Fibroblast of lung (primary cell): Measurements from ENCODE around the gene SHROOM4. TPM values are rescaled to one million over a fixed set of nuclear protein-coding genes. Genes with fewer than 3 reads are reported as not detected.

Experiments used
- DNase-seq, 2 donors: peaks; one replicate each; pipeline versions ENCODE4 v3.0.0 to v3.0.0-alpha.2; 2010; ENCODE audit warnings: low read depth in 2 of 2
- H2AFZ ChIP-seq: 2 replicates; pipeline ENCODE4 v1.5.1; 2012; ENCODE audit warnings: low read length, control low read depth, inconsistent platforms
- H3K27ac ChIP-seq: 2 replicates; pipeline ENCODE4 v1.5.1; 2011; ENCODE audit warnings: low read length, control low read depth; ENCODE audit not compliant: insufficient read depth
- H3K27me3 ChIP-seq: 2 replicates; pipeline ENCODE4 v1.5.1; 2011; ENCODE audit warnings: mild to moderate bottlenecking, low read length; ENCODE audit not compliant: control insufficient read depth, insufficient read depth
- H3K36me3 ChIP-seq: 2 replicates; pipeline ENCODE4 v1.5.1; 2011; ENCODE audit warnings: low read length; ENCODE audit not compliant: control insufficient read depth, insufficient read depth
- H3K4me1 ChIP-seq: 2 replicates; pipeline ENCODE4 v1.5.1; 2011; ENCODE audit warnings: low read length; ENCODE audit not compliant: control insufficient read depth, insufficient read depth; ENCODE audit errors: extremely low read depth
- H3K4me2 ChIP-seq: 2 replicates; pipeline ENCODE4 v1.5.1; 2011; ENCODE audit warnings: low read length, control low read depth; ENCODE audit not compliant: insufficient read depth; ENCODE audit errors: extremely low read depth
- H3K4me3 ChIP-seq, 4 experiments: fragments of 200-600 bp in 1 of 4; sonication (generic) in 1 of 4; replicated peaks in 1 of 4; 2 replicates each; pipeline ENCODE4 v1.5.1; 2011 to 2016; ENCODE audit warnings: low read length in 4 of 4, low read depth in 3 of 4, mild to moderate bottlenecking in 3 of 4, control low read depth in 2 of 4, inconsistent platforms in 1 of 4, mixed read lengths in 1 of 4; ENCODE audit not compliant: insufficient read depth in 1 of 4; ENCODE audit errors: control extremely low read depth in 1 of 4
- H3K79me2 ChIP-seq: 2 replicates; pipeline ENCODE4 v1.5.1; 2012; ENCODE audit warnings: mild to moderate bottlenecking, low read length, inconsistent platforms; ENCODE audit not compliant: control insufficient read depth, insufficient read depth
- H3K9ac ChIP-seq: 2 replicates; pipeline ENCODE4 v1.5.1; 2011; ENCODE audit warnings: mild to moderate bottlenecking, low read length, control low read depth; ENCODE audit not compliant: insufficient read depth
- H3K9me3 ChIP-seq: 2 replicates; pipeline ENCODE4 v1.5.1; 2012; ENCODE audit warnings: low read depth, low read length; ENCODE audit not compliant: control insufficient read depth, insufficient read depth
- H4K20me1 ChIP-seq: 2 replicates; pipeline ENCODE4 v1.5.1; 2011; ENCODE audit warnings: low read length; ENCODE audit not compliant: control insufficient read depth, insufficient read depth; ENCODE audit errors: extremely low read depth
- CTCF ChIP-seq, 2 donors: IDR thresholded peaks in 1 of 2; conservative IDR thresholded peaks in 1 of 2; 1 replicate in 1 of 2; 2 replicates in 1 of 2; pipeline ENCODE4 v1.5.1; 2011 to 2012; ENCODE audit warnings: low read length in 2 of 2, control low read depth in 1 of 2, inconsistent platforms in 1 of 2, low read depth in 1 of 2, mild to moderate bottlenecking in 1 of 2
- EZH2 ChIP-seq: IDR thresholded peaks from 2 replicates; pipeline ENCODE4 v1.5.1; 2012; ENCODE audit warnings: low read length, control low read depth, mild to moderate bottlenecking; ENCODE audit errors: missing control alignments
- polyA plus RNA-seq, 2 donors: library from polyadenylated mRNA; depleted of rRNA in 1 of 2; stranded (reverse) in 1 of 2; unstranded in 1 of 2; fragments of >200 nt; gene quantifications; 2 replicates each; pipeline ENCODE4 v1.2.1, GENCODE V29; 2011 to 2012; ENCODE audit warnings: missing spikeins in 1 of 2
- total RNA-seq: library from RNA; depleted of rRNA; stranded (reverse); fragments of >200 nt; gene quantifications from 2 replicates; pipeline ENCODE4 v1.2.1, GENCODE V29; 2014

SHROOM4 gene
- total and polyA plus RNA-seq, 2 donors (not counting 1 experiment from before 2014, with no cell fraction given), result 0.45 to 0.50 TPM

GRCh38 chrX:50838820-50839600 is 25.0 kb upstream of the SHROOM4 start:
- Histone ChIP-seq H3K79me2 (no peaks in the 10 kb centered on the region), H3K36me3 (no peaks in the 10 kb centered on the region), H4K20me1 (no peaks in the 10 kb centered on the region), H3K9me3 (no peaks in the 10 kb centered on the region), H3K4me1 (no peaks in the 10 kb centered on the region), H3K27me3 (no peaks in the 10 kb centered on the region), H3K4me2 (no peak overlapping the region), H3K27ac (no peak overlapping the region), H3K4me3 (no peak overlapping the region), H2AFZ (no peak overlapping the region), H3K9ac (no peak overlapping the region)
- no peak for TF ChIP-seq EZH2
- no peak for TF ChIP-seq CTCF (conservative IDR thresholded peaks at IDR 0.05 in 1 of 2, IDR thresholded peaks at IDR 0.05 in 1 of 2; ENCODE audit: low read depth in 1 of 2, low read length in 2 of 2)
- peak; percentile 2 to 82 for DNase-seq

GRCh38 chrX:50827996-50828395 is 14.0 kb upstream of the SHROOM4 start:
- H3K79me2 ChIP-seq, result no peaks in the 10 kb centered on the region
- no peak overlapping the region for H3K4me3 ChIP-seq
- H3K9me3 ChIP-seq, result no peaks in the 10 kb centered on the region
- no peak overlapping the region for H3K9ac ChIP-seq
- no peak overlapping the region for H3K27ac ChIP-seq
- H3K36me3 ChIP-seq, result no peaks in the 10 kb centered on the region
- peak in 1 of 2 donors; percentile 75 for DNase-seq
- no peaks in the 10 kb centered on the region for H4K20me1 ChIP-seq
- no peaks in the 10 kb centered on the region for H3K4me1 ChIP-seq
- no peaks in the 10 kb centered on the region for H3K27me3 ChIP-seq
- TF ChIP-seq EZH2 (no peak), CTCF (conservative IDR thresholded peaks at IDR 0.05 in 1 of 2, IDR thresholded peaks at IDR 0.05 in 1 of 2; ENCODE audit: low read depth in 1 of 2, low read length in 2 of 2) (no peak)
- no peak overlapping the region for H2AFZ ChIP-seq
- no peak overlapping the region for H3K4me2 ChIP-seq

- no peak for TF ChIP-seq EZH2
- no peak for TF ChIP-seq CTCF (conservative IDR thresholded peaks at IDR 0.05 in 1 of 2, IDR thresholded peaks at IDR 0.05 in 1 of 2; ENCODE audit: low read depth in 1 of 2, low read length in 2 of 2)
Observed at GRCh38 chrX:50825825-50826224, 11.8 kb upstream of the SHROOM4 start.

More at GRCh38 chrX:50825825-50826224, 11.8 kb upstream of the SHROOM4 start:
- no peaks in the 10 kb centered on the region for H3K36me3 ChIP-seq
- no peak overlapping the region for H3K4me3 ChIP-seq
- H4K20me1 ChIP-seq, result no peaks in the 10 kb centered on the region
- H3K9ac ChIP-seq, result no peak overlapping the region
- no peaks in the 10 kb centered on the region for H3K27me3 ChIP-seq
- H3K9me3 ChIP-seq, result no peaks in the 10 kb centered on the region
- no peaks in the 10 kb centered on the region for H3K4me1 ChIP-seq
- no peak overlapping the region for H2AFZ ChIP-seq
- no peak overlapping the region for H3K4me2 ChIP-seq
- DNase-seq, result no peak
- H3K79me2 ChIP-seq, result no peaks in the 10 kb centered on the region
- no peak overlapping the region for H3K27ac ChIP-seq
